ENCODE results near the gene GTF2F1.

Gene GTF2F1

GRCh38 chr19:6375411-6376010 is 17.5 kb downstream of the GTF2F1 start, which contains the start of gene PSPN:
TSS of gene PSPN (minus strand) at chr19:6375933. CDS start at chr19:6375849, 84 bp downstream.
- Histone ChIP-seq H3K9me3 (ENCODE audit: insufficient read depth, low read length) (peaks cover 7% of the 10 kb centered on the region; the same call in 1 of the 2 replicates), H3K4me2 (ENCODE audit: low read length) (no peak within 1 kb of the TSS), H3K27me3 (ENCODE audit: low read depth, low read length) (no peaks in the 10 kb centered on the region), H3K4me1 (ENCODE audit: low read length) (peaks cover 9% of the 10 kb centered on the region), H2AFZ (ENCODE audit: low read depth, low read length) (no peak within 1 kb of the TSS), H3K4me3 (ENCODE audit: low read length) (no peak within 1 kb of the TSS), H4K20me1 (ENCODE audit: insufficient read depth, low read length) (no peaks in the 10 kb centered on the region), H3K36me3 (replicated peaks; ENCODE audit: low read depth, low read length) (peaks cover 21% of the 10 kb centered on the region), H3K79me2 (ENCODE audit: low read length) (no peaks in the 10 kb centered on the region), H3K9ac (ENCODE audit: low read length) (no peak within 1 kb of the TSS), H3K27ac (ENCODE audit: low read length) (no peak within 1 kb of the TSS)
- TF ChIP-seq EZH2phosphoT487 (IDR thresholded peaks at IDR 0.05; ENCODE audit: low read depth): no peak
- no peak for TF ChIP-seq CTCF (IDR thresholded peaks at IDR 0.05; ENCODE audit: low read depth, low read length)

- Histone ChIP-seq H3K4me3 (ENCODE audit: low read length) (no peak overlapping the region), H3K36me3 (replicated peaks; ENCODE audit: low read depth, low read length) (peaks cover 14% of the 10 kb centered on the region), H4K20me1 (ENCODE audit: insufficient read depth, low read length) (no peaks in the 10 kb centered on the region), H3K27ac (ENCODE audit: low read length) (no peak overlapping the region), H3K4me2 (ENCODE audit: low read length) (no peak overlapping the region), H3K27me3 (ENCODE audit: low read depth, low read length) (no peaks in the 10 kb centered on the region), H2AFZ (ENCODE audit: low read depth, low read length) (no peak overlapping the region), H3K9me3 (ENCODE audit: insufficient read depth, low read length) (peaks cover under 1% of the 10 kb centered on the region; the same call in 1 of the 2 replicates), H3K9ac (ENCODE audit: low read length) (no peak overlapping the region), H3K4me1 (ENCODE audit: low read length) (peaks cover 9% of the 10 kb centered on the region), H3K79me2 (ENCODE audit: low read length) (no peaks in the 10 kb centered on the region)
- TF ChIP-seq CTCF (IDR thresholded peaks at IDR 0.05; ENCODE audit: low read depth, low read length): no peak
Observed at GRCh38 chr19:6374711-6375410, 18.1 kb downstream of the GTF2F1 start.

GRCh38 chr19:6374161-6374709 is 18.7 kb downstream of the GTF2F1 start:
- no peaks in the 10 kb centered on the region for H4K20me1 ChIP-seq (ENCODE audit: insufficient read depth, low read length)
- H3K27ac ChIP-seq (ENCODE audit: low read length): no peak overlapping the region
- no peak overlapping the region for H2AFZ ChIP-seq (ENCODE audit: low read depth, low read length)
- H3K9me3 ChIP-seq (ENCODE audit: insufficient read depth, low read length): no peaks in the 10 kb centered on the region
- peak overlapping the region; percentile 58; the same call in 1 of the 2 replicates for H3K9ac ChIP-seq (ENCODE audit: low read length)
- peak overlapping the region; percentile 81 for H3K4me3 ChIP-seq (ENCODE audit: low read length)
- no peaks in the 10 kb centered on the region for H3K79me2 ChIP-seq (ENCODE audit: low read length)
- peak overlapping the region; percentile 91 for H3K4me2 ChIP-seq (ENCODE audit: low read length)
- H3K4me1 ChIP-seq (ENCODE audit: low read length): peaks cover 9% of the 10 kb centered on the region
- no peaks in the 10 kb centered on the region for H3K27me3 ChIP-seq (ENCODE audit: low read depth, low read length)
- H3K36me3 ChIP-seq (replicated peaks; ENCODE audit: low read depth, low read length): peaks cover 8% of the 10 kb centered on the region
- TF ChIP-seq CTCF (IDR thresholded peaks at IDR 0.05; ENCODE audit: low read depth, low read length) (no peak), EZH2phosphoT487 (IDR thresholded peaks at IDR 0.05; ENCODE audit: low read depth) (no peak)

GRCh38 chr19:6373813-6374108 is 19.2 kb downstream of the GTF2F1 start:
- peaks cover 7% of the 10 kb centered on the region for H3K36me3 ChIP-seq (replicated peaks; ENCODE audit: low read depth, low read length)
- H3K79me2 ChIP-seq (ENCODE audit: low read length): no peaks in the 10 kb centered on the region
- peaks cover 9% of the 10 kb centered on the region for H3K4me1 ChIP-seq (ENCODE audit: low read length)
- peak overlapping the region; percentile 81 for H3K4me3 ChIP-seq (ENCODE audit: low read length)
- no peak for TF ChIP-seq EZH2phosphoT487 (IDR thresholded peaks at IDR 0.05; ENCODE audit: low read depth)
- TF ChIP-seq CTCF (IDR thresholded peaks at IDR 0.05; ENCODE audit: low read depth, low read length): no peak
- no peak overlapping the region for H2AFZ ChIP-seq (ENCODE audit: low read depth, low read length)
- no peaks in the 10 kb centered on the region for H4K20me1 ChIP-seq (ENCODE audit: insufficient read depth, low read length)
- H3K27me3 ChIP-seq (ENCODE audit: low read depth, low read length): no peaks in the 10 kb centered on the region
- H3K4me2 ChIP-seq (ENCODE audit: low read length): peak overlapping the region; percentile 91
- H3K9ac ChIP-seq (ENCODE audit: low read length): peak overlapping the region; percentile 58
- peak overlapping the region; percentile 10 for H3K27ac ChIP-seq (ENCODE audit: low read length)
- H3K9me3 ChIP-seq (ENCODE audit: insufficient read depth, low read length): no peaks in the 10 kb centered on the region
